ENCODE measurements around the gene MEAF6. TPM values are rescaled to one million over a fixed set of nuclear protein-coding genes. Genes with fewer than 3 reads are reported as not detected.

The MEAF6 gene
- total RNA-seq, 1 donor from 2014 or later, result 79.3 TPM

DNA sequence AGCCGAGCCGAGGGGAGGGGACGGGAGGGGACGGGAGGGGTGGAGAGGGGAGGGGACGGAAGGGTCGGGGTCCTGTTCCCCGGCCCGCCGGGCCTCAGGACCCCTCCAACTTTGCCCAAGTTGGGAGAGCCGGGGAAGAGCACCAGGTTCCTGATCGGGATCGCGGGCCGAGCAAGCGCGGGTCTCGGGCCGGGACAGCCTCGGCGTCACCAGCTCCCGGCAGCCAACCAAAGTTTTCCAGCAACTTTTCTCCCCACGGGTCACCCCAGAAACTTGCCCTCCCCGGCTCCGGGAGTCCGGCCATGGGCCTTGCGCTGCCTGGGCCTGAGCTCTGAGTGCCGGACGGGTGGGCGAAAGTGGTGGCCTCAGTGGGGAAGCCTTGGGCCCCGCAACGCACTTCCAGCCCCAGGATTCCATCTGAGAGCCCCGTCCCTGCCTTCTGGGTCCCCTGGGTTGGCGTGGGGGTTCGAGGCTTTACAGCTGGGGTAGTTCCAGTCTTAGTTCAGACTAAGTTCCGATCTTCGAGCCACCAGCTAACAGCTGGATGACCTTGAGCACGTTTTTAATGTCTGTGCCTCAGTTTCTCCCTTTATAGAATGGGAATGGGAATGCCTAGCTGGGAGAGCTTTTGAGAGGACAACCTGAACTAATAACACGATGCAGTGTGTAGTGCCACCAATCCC is 39.7 kb downstream of the MEAF6 start:
- no peak for DNase-seq (ENCODE audit: low read depth)

DNA sequence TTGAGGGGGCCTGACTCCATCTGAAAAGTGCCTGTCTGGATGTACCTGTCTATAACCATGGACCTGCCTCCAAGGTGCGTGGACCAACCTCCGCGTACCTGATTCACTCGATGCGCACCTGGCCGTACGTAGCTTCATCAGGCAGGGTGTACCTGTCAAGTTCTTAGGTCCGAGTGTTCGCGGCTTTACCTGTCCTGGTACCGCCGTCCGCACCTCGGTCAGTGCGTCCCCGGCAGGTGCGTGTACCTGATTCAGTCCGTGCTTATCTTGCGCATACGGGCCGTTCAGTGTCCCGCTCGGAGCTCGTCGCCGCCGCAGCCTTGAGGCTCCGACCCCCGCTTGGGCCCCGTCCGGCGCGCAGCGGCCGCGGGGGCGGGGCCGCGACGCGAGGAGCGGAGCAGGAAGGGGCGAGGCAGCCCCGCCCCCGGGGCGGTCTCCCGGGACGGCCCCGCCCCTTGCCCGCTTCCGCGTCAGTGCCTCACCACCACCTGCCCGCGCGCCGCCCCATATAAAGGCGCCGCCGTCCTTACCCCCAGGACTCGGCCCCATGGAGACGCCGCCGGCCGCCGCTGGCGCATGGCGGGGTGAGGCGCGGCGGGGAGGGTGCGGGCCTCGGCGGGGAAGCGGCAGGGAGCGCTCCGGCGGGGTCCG is 40.4 kb downstream of the MEAF6 start, which contains the start of gene ZC3H12A:
TSS of gene ZC3H12A (plus strand) at position 535 of the 651 bp plus-strand sequence. CDS start 917 bp downstream, outside the sequence.
- DNase-seq (ENCODE audit: low read depth), result peak; percentile 70

- no peak for DNase-seq (ENCODE audit: low read depth)
Measured at GRCh38 chr1:37473431-37474045, 41.0 kb downstream of the MEAF6 start.

GRCh38 chr1:37472994-37473393 is 41.6 kb downstream of the MEAF6 start:
- no peak for DNase-seq (ENCODE audit: low read depth)

DNA sequence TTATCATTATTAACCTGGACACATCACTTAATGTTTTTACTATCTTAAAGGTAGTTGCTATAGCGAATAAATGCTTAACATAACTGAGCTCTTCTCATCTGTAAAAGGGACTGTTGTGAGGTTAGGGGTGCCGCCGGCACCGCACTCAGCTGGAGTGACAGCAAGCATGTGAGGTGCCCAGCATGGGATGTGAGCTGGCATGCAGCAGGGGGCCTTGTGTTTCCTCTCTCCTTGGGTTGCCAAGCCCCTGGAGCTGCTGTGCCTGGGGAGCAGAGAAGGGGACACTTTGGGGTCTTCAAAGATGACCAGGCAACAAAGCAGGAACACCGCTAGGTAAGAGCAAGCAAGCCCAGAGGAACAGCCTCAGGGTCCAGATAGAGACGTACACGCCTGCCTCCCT is 42.3 kb downstream of the MEAF6 start:
- peak; percentile 71 for DNase-seq (ENCODE audit: low read depth)

GRCh38 chr1:37471345-37472231 is 43.0 kb downstream of the MEAF6 start:
- peak; percentile 93 for DNase-seq (ENCODE audit: low read depth)

DNA sequence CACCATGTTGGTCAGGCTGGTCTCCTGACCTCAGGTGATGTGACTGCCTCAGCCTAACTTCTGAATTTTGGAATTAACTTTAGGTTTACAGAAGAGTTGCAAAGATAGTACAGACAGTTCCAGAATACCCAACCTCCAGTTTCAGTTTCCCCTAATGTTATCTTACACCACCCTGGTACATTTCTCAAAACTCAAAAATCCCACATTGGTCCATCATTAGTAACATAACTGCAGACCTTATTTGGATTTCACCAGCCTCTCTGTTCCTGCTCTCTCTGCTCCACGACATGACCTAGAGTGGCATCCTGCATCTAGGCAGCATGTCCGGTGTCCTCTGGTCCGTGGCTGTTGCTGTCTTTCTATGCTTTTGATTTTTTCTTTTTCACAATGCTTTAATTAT is 45.2 kb downstream of the MEAF6 start:
- DNase-seq (ENCODE audit: low read depth), result no peak

- no peak for DNase-seq (ENCODE audit: low read depth)
Measured at GRCh38 chr1:37468037-37468436, 46.5 kb downstream of the MEAF6 start.

DNA sequence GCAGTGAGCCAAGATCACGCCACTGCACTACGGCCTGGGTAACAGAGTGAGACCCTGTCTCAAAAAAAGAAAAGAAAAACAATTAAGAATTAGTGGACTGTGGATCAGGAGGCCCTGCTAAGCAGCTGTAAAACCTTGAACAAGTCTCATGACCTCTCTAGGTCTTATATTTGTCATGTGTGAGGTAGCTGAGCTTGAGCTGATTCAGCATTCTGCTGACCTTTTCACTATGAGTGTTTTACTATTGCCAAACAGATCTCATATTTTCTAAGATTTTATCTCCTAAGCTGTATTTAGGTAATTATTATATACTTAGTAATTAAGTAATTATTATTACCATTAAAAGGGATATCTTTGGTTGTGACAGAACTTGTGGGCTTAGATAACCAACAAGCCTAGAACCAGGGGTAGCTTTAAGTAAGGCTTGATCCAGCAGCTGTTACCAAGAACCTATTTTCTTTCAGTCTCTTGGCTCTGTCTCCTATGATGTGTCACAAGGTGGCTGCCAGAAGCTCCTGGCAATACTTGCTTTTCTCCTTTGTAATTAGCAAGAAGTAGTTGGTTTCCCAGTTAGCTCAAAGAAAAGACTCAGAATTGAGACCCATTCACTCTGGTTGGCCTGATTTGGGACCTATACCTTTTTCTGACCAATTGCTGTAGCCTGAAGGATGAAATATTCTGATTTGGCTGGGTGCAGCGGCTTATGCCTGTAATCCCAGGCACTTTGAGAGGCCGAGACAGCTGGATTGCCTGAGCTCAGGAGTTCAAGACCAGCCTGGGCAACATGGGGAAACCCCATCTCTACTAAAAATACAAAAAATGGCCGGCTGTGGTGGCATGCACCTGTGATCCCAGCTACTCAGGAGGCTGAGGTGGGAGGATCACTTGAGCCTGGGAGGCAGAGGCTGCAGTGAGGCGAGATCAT is 48.7 kb downstream of the MEAF6 start:
- DNase-seq (ENCODE audit: low read depth), result peak; percentile 59

DNA sequence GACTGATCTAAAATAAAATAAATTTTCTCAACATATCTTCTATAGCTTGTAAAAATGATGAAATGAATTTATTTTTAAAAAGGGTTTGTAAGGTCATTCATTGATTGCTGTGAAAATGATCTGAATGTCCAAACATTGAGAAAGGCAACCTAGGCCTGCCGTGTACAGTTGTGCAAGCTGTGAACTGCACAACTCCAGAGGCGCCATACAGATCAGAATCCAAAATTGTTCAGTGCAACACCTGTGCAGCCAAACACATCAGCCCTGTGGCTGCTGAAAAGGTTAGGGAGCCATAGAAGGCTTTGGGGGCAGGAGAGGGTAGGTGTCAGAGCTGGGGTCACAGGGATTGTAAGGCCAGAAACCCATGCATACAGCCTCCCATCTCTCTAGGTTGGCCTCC is 50.1 kb downstream of the MEAF6 start:
- no peak for DNase-seq (ENCODE audit: low read depth)

- no peak for DNase-seq (ENCODE audit: low read depth)
Measured at GRCh38 chr1:37461698-37462436, 52.7 kb downstream of the MEAF6 start.

- no peak for DNase-seq (ENCODE audit: low read depth)
Measured at GRCh38 chr1:37458551-37458950, 56.0 kb downstream of the MEAF6 start.

- DNase-seq (ENCODE audit: low read depth), result no peak
Measured at GRCh38 chr1:37456614-37457013, 58.0 kb downstream of the MEAF6 start.

DNA sequence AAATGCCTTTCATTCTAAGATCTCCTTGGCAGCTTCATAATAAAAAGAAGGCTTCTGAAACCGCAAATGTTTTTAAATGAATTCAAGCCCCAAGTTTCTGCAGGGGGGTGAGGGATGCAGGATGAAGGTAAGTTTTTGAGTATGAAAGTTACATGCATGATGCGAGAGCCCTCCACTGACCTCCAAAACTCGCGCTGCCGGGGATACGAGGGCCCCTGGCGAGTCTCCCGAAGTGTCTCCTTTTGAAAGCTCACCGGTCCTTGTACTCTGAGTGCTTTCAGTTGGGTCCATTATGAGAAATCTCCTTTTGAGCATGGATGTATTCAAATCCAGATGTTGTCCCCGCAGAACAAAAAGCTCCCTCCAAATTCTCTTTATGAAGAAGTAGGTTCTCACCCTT is 59.0 kb downstream of the MEAF6 start:
- no peak for DNase-seq (ENCODE audit: low read depth)

DNA sequence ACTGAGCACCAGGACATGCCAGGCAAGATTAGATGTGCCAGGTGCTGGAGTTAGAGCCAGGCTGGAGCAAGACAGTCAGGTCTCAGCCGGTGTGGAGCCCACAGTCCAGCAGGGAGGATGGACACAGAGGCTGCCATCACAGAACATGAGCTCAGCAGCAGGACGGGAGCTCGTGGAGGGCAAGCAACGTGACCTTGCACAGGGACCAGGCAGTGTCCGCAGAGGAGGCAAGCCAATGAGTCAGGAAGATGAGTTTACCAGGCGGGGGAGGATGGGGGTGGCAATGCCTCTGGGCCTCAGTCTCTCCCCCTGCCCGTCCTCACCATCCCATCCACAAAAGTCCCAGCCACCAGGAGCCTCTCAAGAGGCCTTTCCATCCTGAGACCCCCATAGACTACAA is 60.9 kb downstream of the MEAF6 start:
- DNase-seq (ENCODE audit: low read depth), result no peak

- no peak for DNase-seq (ENCODE audit: low read depth)
Measured at GRCh38 chr1:37452416-37452815, 62.1 kb downstream of the MEAF6 start.

- DNase-seq (ENCODE audit: low read depth), result no peak
Measured at GRCh38 chr1:37449936-37450335, 64.6 kb downstream of the MEAF6 start.

- no peak for DNase-seq (ENCODE audit: low read depth)
Measured at GRCh38 chr1:37448691-37449417, 65.7 kb downstream of the MEAF6 start.

DNA sequence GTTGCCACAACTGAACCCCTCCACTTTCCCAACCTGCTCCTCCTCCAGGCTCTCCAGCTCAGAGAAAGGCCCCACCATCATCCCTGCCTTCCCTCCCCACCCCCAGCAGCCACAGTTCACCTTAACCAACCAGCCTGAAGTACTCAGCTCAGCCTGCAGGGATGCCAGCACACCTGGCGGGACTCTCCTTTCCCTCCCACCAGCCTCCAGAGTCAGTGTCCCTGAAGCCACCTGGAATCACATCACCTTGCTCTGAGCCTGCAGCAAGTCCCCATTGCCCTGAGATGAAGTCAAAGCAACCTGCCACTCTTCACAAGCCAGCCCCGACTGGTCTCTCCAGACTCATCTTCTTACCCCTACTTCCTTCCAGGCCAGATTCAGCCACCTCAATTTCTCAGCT is 66.4 kb downstream of the MEAF6 start:
- no peak for DNase-seq (ENCODE audit: low read depth)

GRCh38 chr1:37446874-37447273 is 67.7 kb downstream of the MEAF6 start:
- no peak for DNase-seq (ENCODE audit: low read depth)
